GM18508 (cell line): ENCODE results near the gene GDE1.
"Not testable (repeated sequence)": the region's sequence is repeated elsewhere in the genome, so short reads cannot be mapped to it uniquely, and the experiment has no call there.

Experiments
- ATAC-seq: cut with Tn5 transposase; IDR thresholded peaks from one replicate; pipeline ENCODE4 v1.9.1; 2021; ENCODE audit warnings: moderate number of reproducible peaks; ENCODE audit not compliant: insufficient read depth, unreplicated experiment

The GDE1 gene

GRCh38 chr16:19521471-19522396 lies at the start of gene GDE1:
TSS of gene GDE1 (minus strand) at chr16:19522098. CDS start at chr16:19521964, 134 bp downstream.
- ATAC-seq: peak; percentile 49

GRCh38 chr16:19567560-19567959 lies 45.7 kb upstream of the GDE1 start:
- no peak for ATAC-seq

GRCh38 chr16:19566362-19566761 lies 44.5 kb upstream of the GDE1 start:
- ATAC-seq: no peak

GRCh38 chr16:19563377-19563776 lies 41.5 kb upstream of the GDE1 start:
- ATAC-seq: no peak

- no peak for ATAC-seq
Observed at GRCh38 chr16:19560078-19560477, 38.2 kb upstream of the GDE1 start.

GRCh38 chr16:19559242-19559910 lies 37.5 kb upstream of the GDE1 start:
- no peak for ATAC-seq

- ATAC-seq: no peak
Observed at GRCh38 chr16:19555938-19556771, 34.3 kb upstream of the GDE1 start.

- peak; percentile 87 for ATAC-seq
Observed at GRCh38 chr16:19555186-19555937, 33.5 kb upstream of the GDE1 start, which contains the start of gene VPS35L. TSS of gene VPS35L (plus strand) at chr16:19555703. CDS start at chr16:19555730, 27 bp downstream.

GRCh38 chr16:19549673-19550072 lies 27.8 kb upstream of the GDE1 start:
- ATAC-seq: no peak

GRCh38 chr16:19548144-19548543 lies 26.2 kb upstream of the GDE1 start:
- ATAC-seq: no peak

GRCh38 chr16:19543278-19543996 lies 21.5 kb upstream of the GDE1 start:
- ATAC-seq: not testable (repeated sequence)

- no peak for ATAC-seq
Observed at GRCh38 chr16:19542138-19542821, 20.4 kb upstream of the GDE1 start.

- no peak for ATAC-seq
Observed at GRCh38 chr16:19540241-19540970, 18.5 kb upstream of the GDE1 start.

- ATAC-seq: no peak
Observed at GRCh38 chr16:19532601-19533000, 10.7 kb upstream of the GDE1 start.

GRCh38 chr16:19528666-19529065 lies 6.8 kb upstream of the GDE1 start:
- ATAC-seq: no peak

- ATAC-seq: no peak
Observed at GRCh38 chr16:19527161-19527560, 5.3 kb upstream of the GDE1 start.

GRCh38 chr16:19525385-19525723 lies 3.5 kb upstream of the GDE1 start:
- no peak for ATAC-seq
